ENCODE measurements around the gene ATP5ME.
"Not testable (repeated sequence)": the region's sequence is repeated elsewhere in the genome, so short reads cannot be mapped to it uniquely, and the experiment has no call there.

ATP5ME gene

DNA sequence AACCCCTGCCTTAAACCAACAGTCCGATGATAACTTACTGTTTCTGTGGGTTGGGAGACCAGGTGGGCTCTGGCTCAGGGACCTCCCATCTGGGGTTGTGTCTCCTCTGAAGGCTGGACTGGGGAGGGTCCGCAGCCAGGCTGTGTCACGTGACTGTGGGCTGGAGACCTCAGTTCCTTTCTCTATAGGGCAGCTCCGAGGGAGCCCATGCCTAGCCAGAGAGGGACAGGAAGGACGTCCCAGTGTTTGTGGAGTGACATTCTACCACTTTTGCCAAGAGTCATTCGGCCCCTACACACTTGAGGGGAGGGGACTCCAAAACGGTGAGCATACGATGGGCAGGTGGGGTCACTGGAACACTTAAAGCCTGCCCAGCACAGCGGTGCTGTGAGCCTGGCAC lies 36.0 kb upstream of the ATP5ME start:
- TF ChIP-seq, protein P1, sequence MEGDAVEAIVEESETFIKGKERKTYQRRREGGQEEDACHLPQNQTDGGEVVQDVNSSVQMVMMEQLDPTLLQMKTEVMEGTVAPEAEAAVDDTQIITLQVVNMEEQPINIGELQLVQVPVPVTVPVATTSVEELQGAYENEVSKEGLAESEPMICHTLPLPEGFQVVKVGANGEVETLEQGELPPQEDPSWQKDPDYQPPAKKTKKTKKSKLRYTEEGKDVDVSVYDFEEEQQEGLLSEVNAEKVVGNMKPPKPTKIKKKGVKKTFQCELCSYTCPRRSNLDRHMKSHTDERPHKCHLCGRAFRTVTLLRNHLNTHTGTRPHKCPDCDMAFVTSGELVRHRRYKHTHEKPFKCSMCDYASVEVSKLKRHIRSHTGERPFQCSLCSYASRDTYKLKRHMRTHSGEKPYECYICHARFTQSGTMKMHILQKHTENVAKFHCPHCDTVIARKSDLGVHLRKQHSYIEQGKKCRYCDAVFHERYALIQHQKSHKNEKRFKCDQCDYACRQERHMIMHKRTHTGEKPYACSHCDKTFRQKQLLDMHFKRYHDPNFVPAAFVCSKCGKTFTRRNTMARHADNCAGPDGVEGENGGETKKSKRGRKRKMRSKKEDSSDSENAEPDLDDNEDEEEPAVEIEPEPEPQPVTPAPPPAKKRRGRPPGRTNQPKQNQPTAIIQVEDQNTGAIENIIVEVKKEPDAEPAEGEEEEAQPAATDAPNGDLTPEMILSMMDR (IDR thresholded peaks at IDR 0.05; ENCODE audit: low read depth, low read length): no peak
- no peak overlapping the region for H3K4me3 ChIP-seq (replicated peaks in 1 of 2; ENCODE audit: low read depth in 2 of 2, low read length in 2 of 2)
- DNase-seq (ENCODE audit: low read depth in 2 of 2): no peak

DNA sequence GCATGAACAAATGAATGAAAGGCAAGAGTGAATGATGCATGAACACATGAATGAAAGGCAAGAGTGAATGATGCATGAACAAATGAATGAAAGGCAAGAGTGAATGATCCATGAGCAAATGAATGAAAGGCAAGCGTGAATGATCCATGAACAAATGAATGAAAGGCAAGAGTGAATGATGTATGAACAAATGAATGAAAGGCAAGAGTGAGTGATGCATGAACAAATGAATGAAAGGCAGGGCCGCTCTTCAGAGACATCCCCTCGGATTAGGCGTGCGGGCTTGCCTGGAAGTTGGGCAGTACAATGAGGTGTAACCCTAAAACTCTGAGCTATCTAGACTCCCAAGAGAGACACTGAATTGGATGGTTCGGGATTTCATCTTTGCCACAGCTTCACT lies 35.3 kb upstream of the ATP5ME start:
- H3K4me3 ChIP-seq (replicated peaks in 1 of 2; ENCODE audit: low read depth in 2 of 2, low read length in 2 of 2): no peak overlapping the region
- TF ChIP-seq, protein P1 (IDR thresholded peaks at IDR 0.05; ENCODE audit: low read depth, low read length): no peak
- DNase-seq (ENCODE audit: low read depth in 2 of 2): no peak

DNA sequence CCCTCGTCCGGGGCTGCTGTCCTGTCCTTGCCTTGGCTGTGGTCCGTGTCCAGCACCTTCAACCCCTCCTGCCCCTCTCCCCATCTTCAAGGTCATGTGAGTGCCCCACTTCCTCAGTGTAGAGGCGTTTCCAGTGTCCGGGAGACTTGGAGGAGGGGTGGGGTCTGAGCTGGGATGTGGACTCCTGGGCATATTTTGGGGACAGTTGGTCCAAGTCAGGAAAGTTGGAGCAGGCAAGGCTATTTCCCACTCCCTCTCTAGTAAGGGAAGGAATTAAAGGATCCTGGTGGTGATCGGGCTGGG lies 34.5 kb upstream of the ATP5ME start:
- H3K4me3 ChIP-seq (replicated peaks in 1 of 2; ENCODE audit: low read depth in 2 of 2, low read length in 2 of 2): no peak overlapping the region
- no peak for DNase-seq (ENCODE audit: low read depth in 2 of 2)

DNA sequence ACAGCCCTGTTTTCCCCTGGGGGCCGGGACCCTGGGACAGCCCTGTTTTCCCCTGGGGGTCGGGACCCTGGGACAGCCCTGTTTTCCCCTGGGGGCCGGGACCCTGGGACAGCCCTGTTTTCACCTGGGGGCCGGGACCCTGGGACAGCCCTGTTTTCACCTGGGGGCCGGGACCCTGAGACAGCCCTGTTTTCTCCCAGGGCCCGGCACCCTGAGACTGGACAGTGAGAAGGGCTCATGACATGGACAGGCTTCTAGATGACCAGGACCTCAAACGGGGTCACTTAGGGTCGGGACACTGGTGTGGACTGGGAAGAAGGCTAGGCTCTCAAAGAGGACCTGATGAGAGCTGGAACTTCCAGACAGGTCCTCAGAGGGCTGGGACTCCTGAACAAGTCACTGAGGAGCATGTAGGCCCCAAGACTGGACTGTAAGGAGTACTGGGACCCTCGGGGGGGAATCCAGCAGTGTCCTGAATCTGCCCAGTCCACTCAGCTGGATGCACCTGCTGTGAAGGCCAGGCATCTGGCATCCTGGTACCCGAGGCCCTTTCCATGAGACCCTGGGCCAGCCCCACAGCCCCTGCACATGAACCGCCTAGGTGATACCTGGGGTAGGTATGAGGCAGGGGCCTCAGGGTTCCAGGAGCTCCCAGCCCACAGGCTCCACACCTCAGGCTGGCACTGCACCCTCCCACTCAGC lies 34.0 kb upstream of the ATP5ME start:
- TF ChIP-seq, protein P1 (IDR thresholded peaks at IDR 0.05; ENCODE audit: low read depth, low read length): no peak
- no peak for DNase-seq (ENCODE audit: low read depth in 2 of 2)
- H3K4me3 ChIP-seq (replicated peaks in 1 of 2; ENCODE audit: low read depth in 2 of 2, low read length in 2 of 2): peak overlapping the region in 1 of 2 donors; percentile 1

More for the DNA sequence above, 34.5 kb upstream of the ATP5ME start:
- TF ChIP-seq, protein P1 (IDR thresholded peaks at IDR 0.05; ENCODE audit: low read depth, low read length): no peak

DNA sequence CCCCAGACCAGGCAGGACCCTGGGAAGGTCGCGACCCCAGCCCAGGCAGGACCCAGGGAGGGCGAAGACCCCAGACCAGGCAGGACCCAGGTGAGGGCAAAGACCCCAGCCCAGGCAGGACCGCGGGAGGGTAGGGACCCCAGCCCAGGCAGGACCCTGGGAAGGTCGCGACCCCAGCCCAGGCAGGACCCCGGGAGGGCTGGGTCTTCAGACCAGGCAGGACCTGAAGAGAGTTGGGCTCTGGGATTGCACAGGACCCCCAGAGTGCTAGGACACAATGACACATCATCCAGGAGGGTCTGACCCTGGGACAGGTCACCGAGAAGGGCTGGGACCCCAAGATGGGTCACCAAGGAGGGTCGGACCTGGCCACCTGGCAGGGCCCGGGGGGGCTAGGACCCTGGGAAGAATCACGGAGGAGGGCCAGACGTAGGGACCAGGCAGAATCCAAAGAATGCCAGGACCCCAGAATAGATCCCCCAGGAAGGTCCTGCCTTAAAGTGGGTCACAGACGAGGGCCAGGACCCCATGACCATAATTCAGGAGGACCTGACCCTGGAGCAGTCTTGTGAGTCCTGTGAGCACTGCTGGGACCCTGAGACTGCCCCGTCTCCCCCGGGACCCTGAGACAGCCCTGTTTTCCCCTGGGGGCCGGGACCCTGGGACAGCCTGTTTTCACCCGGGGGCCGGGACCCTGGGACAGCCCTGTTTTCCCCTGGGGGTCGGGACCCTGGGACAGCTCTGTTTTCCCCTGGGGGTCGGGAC lies 32.9 kb upstream of the ATP5ME start:
- H3K4me3 ChIP-seq (replicated peaks in 1 of 2; ENCODE audit: low read depth in 2 of 2, low read length in 2 of 2): peak overlapping the region; percentile 83 to 97
- DNase-seq (ENCODE audit: low read depth in 2 of 2): no peak
- TF ChIP-seq, protein P1 (IDR thresholded peaks at IDR 0.05; ENCODE audit: low read depth, low read length): no peak

DNA sequence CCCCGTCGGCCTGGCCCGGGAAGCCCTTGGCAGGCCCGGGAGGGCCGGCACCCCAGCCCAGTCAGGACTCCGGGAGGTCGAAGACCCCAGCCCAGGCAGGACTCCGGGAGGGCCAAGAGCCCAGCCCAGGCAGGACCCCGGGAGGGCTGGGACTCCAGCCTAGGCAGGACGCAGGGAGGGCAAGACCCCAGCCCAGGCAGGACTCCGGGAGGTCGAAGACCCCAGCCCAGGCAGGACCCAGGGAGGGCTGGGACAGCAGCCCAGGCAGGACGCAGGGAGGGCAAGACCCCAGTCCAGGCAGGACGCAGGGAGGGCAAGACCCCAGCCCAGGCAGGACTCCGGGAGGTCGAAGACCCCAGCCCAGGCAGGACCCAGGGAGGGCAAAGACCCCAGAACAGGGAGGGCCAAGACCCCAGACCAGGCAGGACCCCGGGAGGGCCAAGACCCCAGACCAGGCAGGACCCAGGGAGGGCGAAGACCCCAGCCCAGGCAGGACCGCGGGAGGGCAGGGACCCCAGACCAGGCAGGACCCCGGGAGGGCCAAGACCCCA lies 32.1 kb upstream of the ATP5ME start:
- peak overlapping the region; percentile 83 to 97 for H3K4me3 ChIP-seq (replicated peaks in 1 of 2; ENCODE audit: low read depth in 2 of 2, low read length in 2 of 2)
- DNase-seq (ENCODE audit: low read depth in 2 of 2): not testable (repeated sequence)

Measured in cardiac fibroblast (primary cell).